MCF 10A (cell line): Measurements from ENCODE around the gene CLRN2. TPM values are rescaled to one million over a fixed set of nuclear protein-coding genes. Genes with fewer than 3 reads are reported as not detected.

Experiments used
- BruUV-seq: library from RNA; stranded (reverse); fragments of 400-500 nt; replicated peaks from 2 replicates; lab custom pipeline; 2021; lab: Mats Ljungman, UMichigan
- CTCF ChIA-PET: fragments of 300-600 bp; sonication (Branson Sonifier 250); formaldehyde crosslinking; extraction: SDS; loops from one replicate; lab custom pipeline; 2021; ENCODE audit warnings: antibody characterized with exemption, inconsistent platforms; lab: Yijun Ruan, JAX
- POLR2A ChIA-PET: fragments of 300-600, 350-650 bp; sonication (Branson Sonifier 250); formaldehyde crosslinking; extraction: SDS; loops from one replicate; lab custom pipeline; 2020; ENCODE audit warnings: antibody characterized with exemption, inconsistent platforms; lab: Yijun Ruan, JAX
- DNase-seq: peaks from one replicate; pipeline ENCODE4 v3.0.0-alpha.2; 2018; ENCODE audit not compliant: unreplicated experiment
- H3K27ac Mint-ChIP-seq: one replicate; pipeline ENCODE4 v1.8.0; 2022; ENCODE audit warnings: mild to moderate bottlenecking, low read depth, mixed read lengths; ENCODE audit not compliant: unreplicated experiment
- H3K27me3 Mint-ChIP-seq: one replicate; pipeline ENCODE4 v1.8.0; 2022; ENCODE audit warnings: mixed read lengths; ENCODE audit not compliant: insufficient read depth, unreplicated experiment
- H3K36me3 Mint-ChIP-seq: one replicate; pipeline ENCODE4 v1.8.0; 2022; ENCODE audit warnings: mild to moderate bottlenecking, moderate library complexity, mixed read lengths; ENCODE audit not compliant: insufficient read depth, unreplicated experiment
- H3K4me1 Mint-ChIP-seq: one replicate; pipeline ENCODE4 v1.8.0; 2022; ENCODE audit warnings: mixed read lengths; ENCODE audit not compliant: insufficient read depth, unreplicated experiment
- H3K4me3 Mint-ChIP-seq: one replicate; pipeline ENCODE4 v1.8.0; 2022; ENCODE audit warnings: mild to moderate bottlenecking, moderate library complexity, mixed read lengths; ENCODE audit not compliant: unreplicated experiment
- H3K9me3 Mint-ChIP-seq: one replicate; pipeline ENCODE4 v1.8.0; 2022; ENCODE audit warnings: mixed read lengths; ENCODE audit not compliant: unreplicated experiment
- intact Hi-C: fragments of 100-400 bp; cut with micrococcal nuclease; formaldehyde crosslinking; loops from 2 replicates; pipeline ENCODE4 v1.14.1; 2022
- total RNA-seq: library from RNA; stranded (reverse); gene quantifications from 2 replicates; pipeline ENCODE4 v1.2.3, GENCODE V29; 2022
- TF ChIP-seq, protein P1 (sequence below): fragments of 200-600 bp; IDR thresholded peaks from one replicate; pipeline ENCODE4 v1.8.0; 2022; ENCODE audit warnings: antibody characterized with exemption, mild to moderate bottlenecking; ENCODE audit not compliant: unreplicated experiment

CLRN2 gene
- total RNA-seq, 1 experiment from 2014 or later, result not detected

DNA sequence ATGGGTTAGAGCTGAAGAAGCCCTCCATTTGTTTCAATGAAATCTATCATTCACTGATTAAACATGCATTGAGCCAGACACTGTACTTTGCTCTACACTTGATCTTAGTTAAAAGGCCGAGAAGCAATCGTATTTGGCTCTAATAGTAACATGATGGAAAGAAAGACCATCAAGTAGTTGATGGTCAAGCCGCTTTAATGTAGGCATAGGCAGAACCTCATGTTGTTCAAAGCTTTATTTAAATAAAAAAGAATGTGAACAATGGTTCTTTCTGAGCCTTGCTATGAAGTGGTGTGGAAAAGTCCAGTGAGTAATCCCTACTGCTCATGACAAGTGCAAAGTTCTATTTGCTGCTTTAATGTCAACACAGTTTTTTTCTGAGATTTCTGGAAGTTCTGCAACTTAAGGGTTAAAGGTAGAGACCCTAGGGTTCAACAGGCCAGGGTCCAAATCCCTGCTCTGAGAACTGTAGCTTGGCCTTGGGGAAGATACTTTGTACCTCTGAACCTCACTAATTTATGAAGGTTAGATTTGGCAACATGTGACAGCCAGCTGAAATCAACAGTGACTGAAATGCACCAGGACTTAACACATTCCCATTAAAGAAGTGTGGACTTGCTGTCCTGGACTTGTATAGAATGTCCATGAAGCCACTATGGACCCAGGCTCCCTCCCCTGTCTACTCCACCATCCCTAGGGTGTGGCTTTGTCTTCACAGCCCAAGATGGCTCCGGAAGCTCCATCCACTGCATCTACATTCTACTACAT, 44.2 kb downstream of the CLRN2 start:
- TF ChIP-seq, protein P1, sequence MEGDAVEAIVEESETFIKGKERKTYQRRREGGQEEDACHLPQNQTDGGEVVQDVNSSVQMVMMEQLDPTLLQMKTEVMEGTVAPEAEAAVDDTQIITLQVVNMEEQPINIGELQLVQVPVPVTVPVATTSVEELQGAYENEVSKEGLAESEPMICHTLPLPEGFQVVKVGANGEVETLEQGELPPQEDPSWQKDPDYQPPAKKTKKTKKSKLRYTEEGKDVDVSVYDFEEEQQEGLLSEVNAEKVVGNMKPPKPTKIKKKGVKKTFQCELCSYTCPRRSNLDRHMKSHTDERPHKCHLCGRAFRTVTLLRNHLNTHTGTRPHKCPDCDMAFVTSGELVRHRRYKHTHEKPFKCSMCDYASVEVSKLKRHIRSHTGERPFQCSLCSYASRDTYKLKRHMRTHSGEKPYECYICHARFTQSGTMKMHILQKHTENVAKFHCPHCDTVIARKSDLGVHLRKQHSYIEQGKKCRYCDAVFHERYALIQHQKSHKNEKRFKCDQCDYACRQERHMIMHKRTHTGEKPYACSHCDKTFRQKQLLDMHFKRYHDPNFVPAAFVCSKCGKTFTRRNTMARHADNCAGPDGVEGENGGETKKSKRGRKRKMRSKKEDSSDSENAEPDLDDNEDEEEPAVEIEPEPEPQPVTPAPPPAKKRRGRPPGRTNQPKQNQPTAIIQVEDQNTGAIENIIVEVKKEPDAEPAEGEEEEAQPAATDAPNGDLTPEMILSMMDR, result no peak
- H3K36me3 Mint-ChIP-seq, result peaks cover 6% of the 10 kb centered on the region
- no peak overlapping the region for H3K4me3 Mint-ChIP-seq
- DNase-seq, result no peak
- H3K27me3 Mint-ChIP-seq, result no peaks in the 10 kb centered on the region
- POLR2A ChIA-PET, result no interaction called here
- BruUV-seq, result no TSS peak
- no peaks in the 10 kb centered on the region for H3K9me3 Mint-ChIP-seq
- H3K27ac Mint-ChIP-seq, result no peak overlapping the region
- CTCF ChIA-PET, result interaction anchor here (0.6 to 1.6 kb wide), 3 partner anchors 10 to 950 kb away, joined by 3 to 5 read pairs (median 4); no protein-coding TSS in a partner anchor
- intact Hi-C loops, result no loop called here
- H3K4me1 Mint-ChIP-seq, result peaks cover 6% of the 10 kb centered on the region

DNA sequence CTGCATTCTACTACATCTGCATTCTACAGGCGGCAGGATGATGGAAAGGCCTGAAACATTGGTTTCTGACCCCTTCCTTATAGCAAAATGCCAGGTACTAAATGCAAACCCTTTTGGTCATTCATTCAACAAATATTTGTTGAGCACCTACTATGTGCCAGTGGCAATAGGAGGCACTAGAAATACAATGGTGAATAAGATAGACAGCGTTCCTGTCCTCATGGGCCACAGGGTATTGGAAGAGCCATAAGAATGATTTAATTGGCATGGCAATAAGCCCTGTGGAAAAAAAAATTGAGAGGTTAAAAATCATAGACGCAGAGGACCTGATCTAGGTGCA, 44.7 kb downstream of the CLRN2 start:
- Mint-ChIP-seq H3K27me3 (no peaks in the 10 kb centered on the region), H3K27ac (no peak overlapping the region), H3K4me1 (peaks cover 6% of the 10 kb centered on the region), H3K9me3 (no peaks in the 10 kb centered on the region), H3K4me3 (no peak overlapping the region), H3K36me3 (peaks cover 6% of the 10 kb centered on the region)
- TF ChIP-seq, protein P1, result no peak
- intact Hi-C loops, result no loop called here
- BruUV-seq, result no TSS peak
- POLR2A ChIA-PET, result no interaction called here
- CTCF ChIA-PET, result interaction anchor here (0.6 kb wide), 1 partner anchor 1541 kb away, joined by 3 read pairs; no protein-coding TSS in a partner anchor
- DNase-seq, result no peak

DNA sequence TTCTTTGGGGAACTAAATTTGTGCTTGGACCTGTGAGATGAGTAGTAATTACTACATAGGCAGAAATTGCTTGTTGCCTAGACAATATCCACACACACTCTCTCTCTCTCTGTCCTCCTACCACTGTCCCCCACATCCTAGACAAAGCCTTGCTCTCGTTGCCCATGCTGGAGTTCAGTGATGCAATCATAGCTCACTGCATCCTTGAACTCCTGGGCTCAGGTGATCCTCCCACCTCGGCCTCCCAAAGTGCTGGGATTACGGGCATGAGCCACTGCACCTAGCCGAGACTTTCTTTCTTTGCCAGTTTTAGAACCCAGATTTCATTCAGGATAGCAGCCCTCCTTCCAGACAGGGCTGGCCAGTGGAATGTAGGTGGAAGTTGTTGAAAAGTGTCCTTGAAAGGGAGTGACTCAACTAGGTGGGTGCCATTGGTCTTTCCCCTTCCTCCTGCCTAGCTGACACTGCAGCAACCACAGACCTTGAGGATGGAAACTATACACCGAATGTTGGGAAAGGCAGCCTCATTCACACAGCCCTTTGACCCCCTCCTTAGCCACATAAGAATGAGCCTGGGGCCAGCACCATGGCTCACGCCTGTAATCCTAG, 45.2 kb downstream of the CLRN2 start:
- CTCF ChIA-PET, result interaction anchor here (0.6 to 0.7 kb wide), 2 partner anchors 988 to 1542 kb away, joined by 3 to 4 read pairs; no protein-coding TSS in a partner anchor
- no TSS peak for BruUV-seq
- Mint-ChIP-seq H3K4me1 (peaks cover 6% of the 10 kb centered on the region), H3K27ac (no peak overlapping the region), H3K27me3 (no peaks in the 10 kb centered on the region), H3K36me3 (peaks cover 3% of the 10 kb centered on the region), H3K9me3 (no peaks in the 10 kb centered on the region), H3K4me3 (no peak overlapping the region)
- intact Hi-C loops, result no loop called here
- DNase-seq, result no peak
- TF ChIP-seq, protein P1, result no peak
- POLR2A ChIA-PET, result no interaction called here

DNA sequence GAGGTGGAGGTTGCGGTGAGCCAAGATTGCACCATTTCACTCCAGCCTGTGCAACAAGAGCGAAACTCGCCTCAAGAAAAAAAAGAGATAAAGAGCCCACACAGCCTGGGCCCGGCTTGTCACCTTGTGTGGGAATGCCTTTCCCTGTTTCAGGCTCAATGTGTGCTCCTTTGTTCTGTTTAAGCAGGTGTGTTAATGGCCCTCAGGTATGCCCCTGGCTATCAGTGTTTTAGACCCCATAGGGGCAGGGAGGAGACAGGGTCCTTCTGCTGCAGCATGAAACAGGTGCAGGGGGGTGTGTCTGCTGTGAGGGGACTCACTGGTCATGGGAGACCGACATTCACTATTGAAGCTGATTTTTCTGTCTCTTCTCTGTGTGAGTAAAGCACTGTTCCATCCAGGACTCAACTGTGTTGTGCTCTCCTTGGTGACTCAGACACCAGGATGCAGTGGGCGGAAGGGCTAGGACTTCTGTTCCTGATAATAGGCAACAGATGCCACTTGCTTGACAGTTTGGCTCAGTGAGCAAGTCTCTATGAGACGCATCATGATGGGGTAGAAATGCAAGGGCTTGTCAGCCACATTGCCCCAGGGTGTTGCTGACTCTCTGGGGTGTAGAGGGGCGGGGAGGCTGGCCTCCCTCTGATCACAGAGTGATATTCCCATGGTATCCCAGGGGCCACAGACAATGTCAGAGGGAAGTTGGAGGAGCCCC, 46.4 kb downstream of the CLRN2 start:
- DNase-seq, result peak; percentile 39

More for the DNA sequence above, 46.4 kb downstream of the CLRN2 start:
- ChIA-PET POLR2A (no interaction called here), CTCF (interaction anchor here (1.7 kb wide), 1 partner anchor 13 kb away, joined by 5 read pairs; no protein-coding TSS in a partner anchor)
- intact Hi-C loops, result no loop called here
- TF ChIP-seq, protein P1, result no peak
- no peaks in the 10 kb centered on the region for H3K9me3 Mint-ChIP-seq
- no TSS peak for BruUV-seq
- H3K27me3 Mint-ChIP-seq, result no peaks in the 10 kb centered on the region
- no peak overlapping the region for H3K4me3 Mint-ChIP-seq
- no peak overlapping the region for H3K27ac Mint-ChIP-seq
- H3K4me1 Mint-ChIP-seq, result peaks cover 6% of the 10 kb centered on the region
- no peaks in the 10 kb centered on the region for H3K36me3 Mint-ChIP-seq
